ENCODE results near the gene LPIN2. TPM values are rescaled to one million over a fixed set of nuclear protein-coding genes. Genes with fewer than 3 reads are reported as not detected.
"Not testable (repeated sequence)": the region's sequence is repeated elsewhere in the genome, so short reads cannot be mapped to it uniquely, and the experiment has no call there.

LPIN2 gene
- total and polyA plus RNA-seq, 5 donors from 2014 or later: 39.3 to 61.2 (median 48.2) TPM

GRCh38 chr18:3012136-3013023, 564 bp downstream of the LPIN2 start:
- H3K36me3 ChIP-seq (ENCODE audit: control insufficient read depth, insufficient read depth, low read length): no peaks in the 10 kb centered on the region
- peaks cover 6% of the 10 kb centered on the region for H3K27me3 ChIP-seq (ENCODE audit: control insufficient read depth, insufficient read depth, low read length)
- H3K27me3 Mint-ChIP-seq: peaks cover 13% of the 10 kb centered on the region
- H3K27ac Mint-ChIP-seq: peak overlapping the region; percentile 74 to 95 (median 79)
- H3K4me1 Mint-ChIP-seq: peaks cover 25 to 67% (median 40%) of the 10 kb centered on the region in 4 donors
- H3K9me3 ChIP-seq (ENCODE audit: control insufficient read depth in 2 of 2, low read length in 2 of 2): no peaks in the 10 kb centered on the region
- H3K36me3 Mint-ChIP-seq: no peaks in the 10 kb centered on the region
- peak overlapping the region; percentile 75 for H3K4me3 ChIP-seq (ENCODE audit: low read depth, low read length)
- H3K4me3 Mint-ChIP-seq: peak overlapping the region; percentile 91 to 99 (median 96)
- H3K27ac ChIP-seq (ENCODE audit: insufficient read depth, low read length, poor library complexity, severe bottlenecking): peak overlapping the region; percentile 51
- peaks cover 0 to 2% (median 0%) of the 10 kb centered on the region in 7 donors for H3K9me3 Mint-ChIP-seq
- H3K4me1 ChIP-seq (ENCODE audit: control insufficient read depth, insufficient read depth, low read length, poor library complexity, severe bottlenecking): peaks cover 7% of the 10 kb centered on the region
- ATAC-seq (ENCODE audit: low read depth in 2 of 2) (peak in 1 of 2 donors; percentile 8), DNase-seq (peak in 2 of 3 donors; percentile 47 to 58)

- H3K4me1 ChIP-seq (ENCODE audit: control insufficient read depth, insufficient read depth, low read length, poor library complexity, severe bottlenecking): peaks cover 3% of the 10 kb centered on the region
- DNase-seq (no peak), ATAC-seq (ENCODE audit: low read depth in 2 of 2) (no peak)
- Mint-ChIP-seq H3K27ac (peak overlapping the region in 2 of 3 donors; percentile 45 to 66), H3K36me3 (peaks cover 3% of the 10 kb centered on the region), H3K27me3 (peaks cover 8% of the 10 kb centered on the region), H3K9me3 (peaks cover 0 to 2% (median 0%) of the 10 kb centered on the region in 7 donors), H3K4me3 (peak overlapping the region in 3 of 4 donors; percentile 6 to 87 (median 61)), H3K4me1 (peaks cover 23 to 53% (median 36%) of the 10 kb centered on the region in 4 donors)
- H3K4me3 ChIP-seq (ENCODE audit: low read depth, low read length): no peak overlapping the region
- no peak overlapping the region for H3K27ac ChIP-seq (ENCODE audit: insufficient read depth, low read length, poor library complexity, severe bottlenecking)
- H3K9me3 ChIP-seq (ENCODE audit: control insufficient read depth in 2 of 2, low read length in 2 of 2): no peaks in the 10 kb centered on the region
- no peaks in the 10 kb centered on the region for H3K27me3 ChIP-seq (ENCODE audit: control insufficient read depth, insufficient read depth, low read length)
- no peaks in the 10 kb centered on the region for H3K36me3 ChIP-seq (ENCODE audit: control insufficient read depth, insufficient read depth, low read length)
Observed at GRCh38 chr18:3010086-3010485, 2.9 kb downstream of the LPIN2 start.

GRCh38 chr18:3008541-3008940, 4.4 kb downstream of the LPIN2 start:
- no peak overlapping the region for H3K4me3 Mint-ChIP-seq
- Histone ChIP-seq H3K9me3 (ENCODE audit: control insufficient read depth in 2 of 2, low read length in 2 of 2) (no peaks in the 10 kb centered on the region), H3K4me1 (ENCODE audit: control insufficient read depth, insufficient read depth, low read length, poor library complexity, severe bottlenecking) (peaks cover 1% of the 10 kb centered on the region), H3K27me3 (ENCODE audit: control insufficient read depth, insufficient read depth, low read length) (no peaks in the 10 kb centered on the region), H3K4me3 (ENCODE audit: low read depth, low read length) (no peak overlapping the region), H3K27ac (ENCODE audit: insufficient read depth, low read length, poor library complexity, severe bottlenecking) (no peak overlapping the region), H3K36me3 (ENCODE audit: control insufficient read depth, insufficient read depth, low read length) (no peaks in the 10 kb centered on the region)
- peaks cover 7% of the 10 kb centered on the region for H3K27me3 Mint-ChIP-seq
- H3K9me3 Mint-ChIP-seq: peaks cover 0 to 2% (median 0%) of the 10 kb centered on the region in 7 donors
- peaks cover 17 to 50% (median 40%) of the 10 kb centered on the region in 4 donors for H3K4me1 Mint-ChIP-seq
- peaks cover 11% of the 10 kb centered on the region for H3K36me3 Mint-ChIP-seq
- ATAC-seq (ENCODE audit: low read depth in 2 of 2): no peak
- DNase-seq: no peak
- no peak overlapping the region for H3K27ac Mint-ChIP-seq

- Histone ChIP-seq H3K4me1 (ENCODE audit: control insufficient read depth, insufficient read depth, low read length, poor library complexity, severe bottlenecking) (no peaks in the 10 kb centered on the region), H3K27ac (ENCODE audit: insufficient read depth, low read length, poor library complexity, severe bottlenecking) (no peak overlapping the region), H3K36me3 (ENCODE audit: control insufficient read depth, insufficient read depth, low read length) (no peaks in the 10 kb centered on the region), H3K4me3 (ENCODE audit: low read depth, low read length) (no peak overlapping the region), H3K9me3 (ENCODE audit: control insufficient read depth in 2 of 2, low read length in 2 of 2) (no peaks in the 10 kb centered on the region), H3K27me3 (ENCODE audit: control insufficient read depth, insufficient read depth, low read length) (no peaks in the 10 kb centered on the region)
- ATAC-seq (ENCODE audit: low read depth in 2 of 2) (no peak), DNase-seq (no peak)
- H3K4me3 Mint-ChIP-seq: peak overlapping the region in 1 of 4 donors; percentile 43
- no peak overlapping the region for H3K27ac Mint-ChIP-seq
- H3K27me3 Mint-ChIP-seq: peaks cover 4% of the 10 kb centered on the region
- peaks cover 0 to 2% (median 0%) of the 10 kb centered on the region in 7 donors for H3K9me3 Mint-ChIP-seq
- H3K4me1 Mint-ChIP-seq: peaks cover 14 to 55% (median 42%) of the 10 kb centered on the region in 4 donors
- peaks cover 11% of the 10 kb centered on the region for H3K36me3 Mint-ChIP-seq
Observed at GRCh38 chr18:3007491-3007890, 5.5 kb downstream of the LPIN2 start.

- Mint-ChIP-seq H3K27me3 (no peaks in the 10 kb centered on the region), H3K36me3 (peaks cover 11% of the 10 kb centered on the region), H3K4me3 (no peak overlapping the region), H3K4me1 (peaks cover 6 to 42% (median 28%) of the 10 kb centered on the region in 4 donors), H3K27ac (no peak overlapping the region), H3K9me3 (peaks cover 0 to 2% (median 0%) of the 10 kb centered on the region in 7 donors)
- no peak overlapping the region for H3K4me3 ChIP-seq (ENCODE audit: low read depth, low read length)
- H3K4me1 ChIP-seq (ENCODE audit: control insufficient read depth, insufficient read depth, low read length, poor library complexity, severe bottlenecking): no peaks in the 10 kb centered on the region
- H3K9me3 ChIP-seq (ENCODE audit: control insufficient read depth in 2 of 2, low read length in 2 of 2): no peaks in the 10 kb centered on the region
- H3K27ac ChIP-seq (ENCODE audit: insufficient read depth, low read length, poor library complexity, severe bottlenecking): no peak overlapping the region
- ATAC-seq (ENCODE audit: low read depth in 2 of 2): no peak
- H3K27me3 ChIP-seq (ENCODE audit: control insufficient read depth, insufficient read depth, low read length): no peaks in the 10 kb centered on the region
- DNase-seq: no peak
- no peaks in the 10 kb centered on the region for H3K36me3 ChIP-seq (ENCODE audit: control insufficient read depth, insufficient read depth, low read length)
Observed at GRCh38 chr18:3005462-3005861, 7.5 kb downstream of the LPIN2 start.

GRCh38 chr18:3003766-3004165, 9.2 kb downstream of the LPIN2 start:
- H3K9me3 Mint-ChIP-seq; H3K9me3 ChIP-seq (ENCODE audit: control insufficient read depth in 2 of 2, low read length in 2 of 2); DNase-seq; H3K27me3 ChIP-seq (ENCODE audit: control insufficient read depth, insufficient read depth, low read length); H3K36me3 ChIP-seq (ENCODE audit: control insufficient read depth, insufficient read depth, low read length); H3K27me3 Mint-ChIP-seq; H3K4me1 ChIP-seq (ENCODE audit: control insufficient read depth, insufficient read depth, low read length, poor library complexity, severe bottlenecking); H3K4me3 ChIP-seq (ENCODE audit: low read depth, low read length); H3K4me3 Mint-ChIP-seq; H3K27ac ChIP-seq (ENCODE audit: insufficient read depth, low read length, poor library complexity, severe bottlenecking); H3K27ac Mint-ChIP-seq; ATAC-seq (ENCODE audit: low read depth in 2 of 2): not testable (repeated sequence)
- Mint-ChIP-seq H3K36me3 (peaks cover 11% of the 10 kb centered on the region), H3K4me1 (peaks cover 9 to 44% (median 23%) of the 10 kb centered on the region in 4 donors)

DNA sequence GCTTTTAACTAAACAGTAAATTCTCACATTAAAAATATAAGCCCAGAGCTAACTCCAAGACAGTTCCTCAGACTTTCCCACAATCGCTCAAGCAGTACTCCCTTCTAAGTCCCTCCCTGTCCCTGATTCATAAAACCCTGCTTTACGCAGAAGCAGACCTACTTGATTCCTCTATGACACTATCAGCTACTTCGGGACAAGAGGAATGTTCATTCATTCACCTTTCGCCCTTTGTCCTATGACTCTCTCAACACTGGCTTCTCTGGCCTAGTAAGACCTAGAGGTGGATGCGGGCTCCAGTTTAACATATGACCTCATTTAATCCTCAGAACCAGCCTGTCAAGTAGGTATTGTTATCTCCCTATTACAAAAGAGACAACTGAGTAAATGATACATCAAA, 10.2 kb downstream of the LPIN2 start:
- no peaks in the 10 kb centered on the region for H3K36me3 ChIP-seq (ENCODE audit: control insufficient read depth, insufficient read depth, low read length)
- Mint-ChIP-seq H3K9me3 (no peaks in the 10 kb centered on the region), H3K27me3 (no peaks in the 10 kb centered on the region), H3K4me3 (no peak overlapping the region), H3K4me1 (peaks cover 18 to 53% (median 30%) of the 10 kb centered on the region in 4 donors), H3K27ac (peak overlapping the region in 1 of 3 donors; percentile 36), H3K36me3 (peaks cover 11% of the 10 kb centered on the region)
- no peak for ATAC-seq (ENCODE audit: low read depth in 2 of 2)
- H3K4me1 ChIP-seq (ENCODE audit: control insufficient read depth, insufficient read depth, low read length, poor library complexity, severe bottlenecking): peaks cover 14% of the 10 kb centered on the region
- H3K9me3 ChIP-seq (ENCODE audit: control insufficient read depth in 2 of 2, low read length in 2 of 2): no peaks in the 10 kb centered on the region
- no peaks in the 10 kb centered on the region for H3K27me3 ChIP-seq (ENCODE audit: control insufficient read depth, insufficient read depth, low read length)
- H3K4me3 ChIP-seq (ENCODE audit: low read depth, low read length): no peak overlapping the region
- no peak overlapping the region for H3K27ac ChIP-seq (ENCODE audit: insufficient read depth, low read length, poor library complexity, severe bottlenecking)
- no peak for DNase-seq
